HG03039 (cell line): ENCODE measurements around the gene RAB40C.

Source experiments
- ATAC-seq: cut with Tn5 transposase; IDR thresholded peaks from one replicate; pipeline ENCODE4 v1.9.1; 2021; ENCODE audit warnings: mild to moderate bottlenecking, moderate library complexity; ENCODE audit not compliant: unreplicated experiment

RAB40C gene

DNA sequence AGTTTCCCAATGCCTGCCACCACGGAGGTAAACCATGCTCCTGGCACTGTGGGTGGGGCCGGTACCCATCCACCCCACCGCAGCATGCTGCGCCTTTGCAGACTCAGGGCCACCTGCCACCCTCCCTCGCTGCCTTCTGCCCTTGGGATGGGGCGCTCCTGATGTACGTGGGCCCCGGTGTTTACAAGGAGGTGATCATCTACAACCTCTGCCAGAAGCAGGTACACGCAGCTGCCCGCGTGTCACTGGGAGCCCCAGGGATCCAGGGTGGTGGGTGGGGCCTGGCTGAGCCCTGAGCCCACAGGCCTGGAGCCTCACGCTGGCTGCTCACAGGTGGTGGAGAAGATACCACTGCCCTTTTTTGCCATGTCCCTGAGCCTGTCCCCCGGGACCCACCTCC lies 76.7 kb downstream of the RAB40C start:
- no peak for ATAC-seq

DNA sequence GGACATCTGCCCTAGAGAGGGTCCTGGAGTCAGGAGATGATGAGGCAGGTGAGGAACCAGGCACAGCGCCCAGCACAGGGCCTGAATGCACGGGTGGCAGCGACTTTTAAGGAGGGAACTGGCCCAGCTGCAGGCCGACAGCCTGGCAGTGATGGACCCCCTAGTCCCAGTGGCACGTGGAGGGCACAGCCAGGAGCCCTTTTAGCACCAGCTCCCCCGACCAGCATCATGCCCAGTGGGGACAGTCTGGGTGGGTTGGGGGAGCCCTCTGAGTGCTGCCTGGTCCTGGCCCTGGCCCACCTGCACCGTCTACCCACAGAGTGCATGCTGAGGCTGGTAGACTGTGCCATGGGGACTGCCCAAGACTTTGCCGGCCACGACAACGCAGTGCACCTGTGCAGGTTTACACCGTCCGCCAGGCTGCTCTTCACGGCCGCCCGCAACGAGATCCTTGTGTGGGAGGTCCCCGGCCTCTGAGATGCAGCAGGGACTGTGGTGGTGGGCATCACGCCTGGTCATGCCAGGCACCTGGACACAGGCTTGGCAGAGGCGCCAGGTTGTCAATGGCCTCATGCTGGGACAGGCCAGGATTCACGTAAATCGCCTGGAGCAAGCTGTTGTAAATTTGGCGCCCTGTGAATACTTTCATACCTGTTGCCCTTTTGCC lies 77.4 kb downstream of the RAB40C start:
- no peak for ATAC-seq

DNA sequence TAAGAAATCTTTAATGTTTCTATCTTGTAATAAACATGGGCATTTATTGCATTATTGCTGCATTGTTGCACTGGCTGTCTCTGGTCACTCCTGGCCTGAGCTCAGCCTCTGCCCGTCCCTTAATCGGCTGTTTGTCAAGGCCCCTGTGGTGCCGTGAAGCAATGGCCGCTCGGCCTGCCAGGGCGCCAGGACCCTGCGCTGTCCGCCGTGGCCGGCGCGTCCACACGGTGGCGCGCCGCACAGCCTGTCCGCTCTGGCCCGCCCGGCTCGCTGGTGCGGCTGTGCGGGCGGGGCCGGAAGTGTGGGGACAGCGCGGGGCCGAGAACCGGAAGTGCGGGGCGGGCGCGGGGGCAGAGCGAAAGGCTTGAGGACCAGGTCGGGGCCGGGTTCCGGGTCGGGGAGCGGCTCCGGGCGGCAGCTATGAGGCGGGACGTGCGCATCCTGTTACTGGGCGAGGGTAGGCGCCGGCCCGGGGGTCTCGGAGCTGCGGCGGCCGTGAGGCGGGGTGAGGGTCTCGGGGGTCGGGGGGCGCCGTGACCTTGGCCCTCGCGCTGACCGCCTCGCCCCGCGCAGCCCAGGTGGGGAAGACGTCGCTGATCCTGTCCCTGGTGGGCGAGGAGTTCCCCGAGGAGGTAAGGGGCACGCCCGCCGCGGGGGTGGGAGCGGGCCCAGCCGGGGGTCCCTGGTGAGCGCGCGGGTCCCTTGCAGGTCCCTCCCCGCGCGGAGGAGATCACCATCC lies 78.1 kb downstream of the RAB40C start, which contains the start of gene RHOT2:
Gene RHOT2 (plus strand): TSS at position 353 of the 739 bp plus-strand sequence. CDS start 68 bp downstream, at position 421.
- peak; percentile 74 for ATAC-seq

DNA sequence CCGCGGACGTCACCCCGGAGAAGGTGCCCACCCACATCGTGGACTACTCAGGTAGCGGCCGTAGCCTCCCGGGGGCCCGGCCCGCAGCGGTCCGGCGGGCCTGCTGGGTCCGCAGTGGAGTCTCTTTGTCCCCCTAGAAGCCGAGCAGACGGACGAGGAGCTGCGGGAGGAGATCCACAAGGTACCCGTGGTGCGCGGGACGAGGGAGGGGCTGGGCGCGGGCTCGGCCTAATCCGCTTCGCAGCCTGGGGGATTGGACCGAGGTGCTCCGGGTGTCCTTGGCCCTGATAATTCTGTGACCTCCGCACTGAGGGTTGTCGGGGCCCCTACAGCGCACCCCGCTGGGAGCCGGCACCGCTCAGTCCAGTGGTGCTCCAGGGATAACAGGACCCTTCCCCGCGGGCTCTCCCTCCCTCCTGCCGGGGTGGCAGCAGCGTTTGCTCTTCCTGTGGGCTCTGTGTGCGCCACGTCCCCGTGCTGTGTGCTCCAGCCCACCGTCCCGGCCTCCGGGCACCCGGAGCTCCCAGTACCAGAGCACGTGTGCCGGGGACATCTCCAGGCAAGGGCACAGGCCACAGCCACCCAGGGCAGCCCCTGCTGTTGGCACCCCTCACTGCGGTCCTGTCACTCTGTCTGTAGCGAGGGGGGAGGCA lies 78.8 kb downstream of the RAB40C start:
- ATAC-seq = no peak

GRCh38 chr16:669666-670065 lies 79.8 kb downstream of the RAB40C start:
- no peak for ATAC-seq

GRCh38 chr16:670485-671352 lies 80.9 kb downstream of the RAB40C start:
- no peak for ATAC-seq

DNA sequence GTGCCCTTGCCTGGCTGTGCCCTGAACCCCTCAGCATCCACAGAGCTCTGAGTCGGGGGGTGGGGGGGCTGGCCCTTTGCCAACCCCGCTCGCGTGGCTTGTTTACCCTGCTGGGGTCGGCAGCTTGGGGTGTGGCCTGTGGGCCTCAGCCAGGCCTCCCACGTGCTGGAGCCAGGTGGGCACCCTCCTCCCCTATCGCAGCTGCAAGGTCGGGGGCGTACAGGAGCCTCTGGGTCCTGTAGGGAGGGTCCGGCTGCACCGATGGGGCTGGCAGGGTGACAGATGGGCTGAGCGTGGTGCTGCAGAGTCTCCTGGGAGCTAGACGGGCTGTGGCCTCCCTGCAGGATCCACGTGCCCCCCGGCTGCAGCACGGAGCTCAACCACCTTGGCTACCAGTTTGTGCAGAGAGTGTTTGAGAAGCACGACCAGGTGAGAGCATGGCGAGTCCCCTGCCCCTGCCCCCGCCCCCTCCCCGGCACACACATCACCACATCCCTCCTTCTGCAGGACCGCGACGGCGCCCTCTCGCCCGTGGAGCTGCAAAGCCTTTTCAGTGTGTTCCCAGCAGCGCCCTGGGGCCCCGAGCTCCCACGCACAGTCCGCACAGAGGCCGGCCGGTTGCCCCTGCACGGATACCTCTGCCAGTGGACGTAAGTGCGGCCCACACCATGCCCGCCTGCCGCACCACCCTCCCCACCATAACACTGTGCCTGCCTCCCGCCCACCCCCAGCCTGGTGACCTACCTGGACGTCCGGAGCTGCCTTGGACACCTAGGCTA lies 81.7 kb downstream of the RAB40C start:
- no peak for ATAC-seq

GRCh38 chr16:672371-672770 lies 82.5 kb downstream of the RAB40C start:
- ATAC-seq = no peak

GRCh38 chr16:672851-673250 lies 83.0 kb downstream of the RAB40C start:
- ATAC-seq = no peak

- ATAC-seq = no peak
These were observed 83.6 kb downstream of the RAB40C start for GRCh38 chr16:673399-673991.

DNA sequence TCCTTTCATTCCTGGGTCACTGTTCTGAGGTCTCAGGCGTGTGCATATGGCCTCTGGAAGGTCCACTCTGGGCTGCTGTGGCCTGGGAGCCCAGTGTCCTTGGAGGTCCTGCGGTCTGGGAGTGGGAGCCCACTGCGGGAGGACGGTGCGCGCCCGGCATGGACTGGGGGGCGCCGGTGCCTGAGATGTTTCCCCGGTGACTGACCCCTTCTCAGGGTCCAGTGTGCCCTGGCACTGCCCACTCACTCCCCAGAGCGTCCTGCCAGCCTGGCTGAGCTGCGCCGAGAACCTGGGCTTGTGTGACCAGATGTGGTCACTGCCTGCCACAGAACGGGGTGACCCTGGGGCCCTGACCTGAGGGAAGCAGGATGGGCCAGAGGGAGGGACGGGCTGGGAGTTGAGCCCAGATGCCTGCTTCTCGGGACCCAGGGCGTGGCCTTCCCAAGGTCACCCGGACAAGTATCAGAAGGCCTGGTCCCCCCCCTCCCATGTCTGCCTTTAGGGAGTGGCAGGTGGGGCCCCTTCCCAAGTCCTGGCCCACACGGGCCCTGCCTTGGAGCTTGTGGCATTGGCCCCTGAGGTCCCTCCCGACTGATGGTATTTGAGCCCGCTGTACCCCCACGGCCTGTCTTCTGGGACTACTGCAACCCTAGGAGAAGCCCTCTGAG lies 84.5 kb downstream of the RAB40C start:
- ATAC-seq = no peak

- no peak for ATAC-seq
These were observed 85.4 kb downstream of the RAB40C start, which contains the start of gene RHBDL1 for GRCh38 chr16:674968-675883. Gene RHBDL1, plus strand, starts transcription at chr16:675671. Its CDS starts 120 bp downstream, at chr16:675791.

DNA sequence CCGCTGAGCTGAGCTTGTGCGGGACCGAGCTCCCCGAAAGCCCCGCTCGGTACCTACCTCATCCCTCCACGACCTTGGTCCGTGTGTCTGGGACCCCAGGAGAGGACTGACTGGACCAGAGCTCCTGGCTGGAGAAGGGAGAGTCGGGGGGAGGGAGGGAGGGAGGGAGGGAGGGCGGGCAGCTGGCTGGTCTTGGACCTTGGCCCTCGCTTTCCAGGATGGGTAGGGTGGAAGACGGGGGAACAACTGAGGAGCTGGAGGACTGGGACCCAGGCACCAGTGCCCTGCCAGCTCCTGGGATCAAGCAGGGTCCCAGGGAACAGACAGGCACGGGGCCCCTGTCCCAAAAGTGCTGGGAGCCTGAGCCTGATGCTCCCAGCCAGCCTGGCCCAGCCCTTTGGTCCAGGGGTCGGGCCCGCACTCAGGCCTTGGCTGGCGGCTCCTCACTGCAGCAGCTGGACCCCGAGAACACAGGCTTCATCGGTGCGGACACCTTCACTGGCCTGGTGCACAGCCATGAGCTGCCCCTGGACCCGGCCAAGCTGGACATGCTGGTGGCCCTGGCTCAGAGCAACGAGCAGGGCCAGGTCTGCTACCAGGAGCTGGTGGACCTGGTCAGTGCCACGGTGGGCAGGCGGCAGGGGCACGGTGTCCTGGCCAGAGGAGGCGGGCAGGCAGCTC lies 86.2 kb downstream of the RAB40C start:
- no peak for ATAC-seq

DNA sequence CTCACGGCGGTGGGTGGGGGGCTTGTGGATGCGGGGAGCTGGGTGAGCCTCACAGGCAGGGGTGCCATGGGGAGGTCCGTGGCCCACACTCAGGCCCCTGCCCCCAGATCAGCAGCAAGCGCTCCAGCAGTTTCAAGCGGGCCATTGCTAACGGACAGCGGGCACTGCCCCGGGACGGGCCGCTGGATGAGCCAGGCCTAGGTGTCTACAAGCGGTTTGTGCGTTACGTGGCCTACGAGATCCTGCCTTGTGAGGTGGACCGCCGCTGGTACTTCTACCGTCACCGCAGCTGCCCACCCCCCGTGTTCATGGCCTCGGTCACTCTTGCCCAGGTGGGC lies 86.7 kb downstream of the RAB40C start:
- ATAC-seq = no peak

DNA sequence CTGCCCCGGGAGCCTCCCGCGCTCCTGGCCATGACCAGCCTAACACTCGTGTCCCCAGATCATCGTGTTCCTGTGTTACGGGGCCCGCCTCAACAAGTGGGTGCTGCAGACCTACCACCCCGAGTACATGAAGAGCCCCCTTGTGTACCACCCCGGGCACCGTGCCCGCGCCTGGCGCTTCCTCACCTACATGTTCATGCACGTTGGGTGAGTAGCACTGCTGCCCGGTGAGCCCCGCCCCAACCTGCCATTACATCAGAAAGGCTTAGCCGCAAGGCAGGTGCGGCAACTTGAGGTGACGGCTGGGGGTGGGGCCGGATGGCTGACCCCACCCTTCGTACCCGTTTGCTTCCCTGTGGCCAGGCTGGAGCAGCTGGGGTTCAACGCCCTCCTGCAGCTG lies 87.0 kb downstream of the RAB40C start:
- ATAC-seq = no peak

DNA sequence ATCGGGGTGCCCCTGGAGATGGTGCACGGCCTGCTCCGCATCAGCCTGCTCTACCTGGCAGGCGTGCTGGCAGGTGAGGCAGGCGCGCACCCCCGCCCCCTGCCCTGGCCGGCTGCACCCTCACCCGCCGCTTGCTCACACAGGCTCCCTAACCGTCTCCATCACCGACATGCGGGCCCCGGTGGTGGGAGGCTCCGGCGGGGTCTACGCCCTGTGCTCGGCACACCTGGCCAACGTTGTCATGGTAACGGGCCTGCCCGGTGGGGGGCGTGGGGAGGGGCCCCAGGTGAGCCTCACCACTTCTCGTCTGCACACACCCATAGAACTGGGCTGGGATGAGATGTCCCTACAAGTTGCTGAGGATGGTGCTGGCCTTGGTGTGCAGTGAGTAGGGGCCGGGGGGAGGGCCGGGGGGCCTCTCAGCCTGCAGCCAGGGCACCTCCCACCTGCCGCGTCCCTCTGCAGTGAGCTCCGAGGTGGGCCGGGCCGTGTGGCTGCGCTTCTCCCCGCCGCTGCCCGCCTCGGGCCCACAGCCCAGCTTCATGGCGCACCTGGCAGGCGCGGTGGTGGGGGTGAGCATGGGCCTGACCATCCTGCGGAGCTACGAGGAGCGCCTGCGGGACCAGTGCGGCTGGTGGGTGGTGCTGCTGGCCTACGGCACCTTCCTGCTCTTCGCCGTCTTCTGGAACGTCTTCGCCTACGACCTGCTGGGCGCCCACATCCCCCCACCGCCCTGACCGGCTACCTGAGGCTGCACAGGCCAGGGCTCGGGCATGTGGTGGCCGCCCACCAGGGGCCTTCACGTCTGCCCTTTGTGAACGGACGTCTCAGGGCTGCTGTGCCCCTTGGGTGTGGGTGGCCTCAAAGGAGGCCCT lies 87.7 kb downstream of the RAB40C start:
- ATAC-seq = no peak
